Measurements from ENCODE around the gene DICER1. TPM values are rescaled to one million over a fixed set of nuclear protein-coding genes. Genes with fewer than 3 reads are reported as not detected.

Gene DICER1
- total and polyA plus RNA-seq, 12 donors: 7.1 to 81.5 (median 32.1) TPM

DNA sequence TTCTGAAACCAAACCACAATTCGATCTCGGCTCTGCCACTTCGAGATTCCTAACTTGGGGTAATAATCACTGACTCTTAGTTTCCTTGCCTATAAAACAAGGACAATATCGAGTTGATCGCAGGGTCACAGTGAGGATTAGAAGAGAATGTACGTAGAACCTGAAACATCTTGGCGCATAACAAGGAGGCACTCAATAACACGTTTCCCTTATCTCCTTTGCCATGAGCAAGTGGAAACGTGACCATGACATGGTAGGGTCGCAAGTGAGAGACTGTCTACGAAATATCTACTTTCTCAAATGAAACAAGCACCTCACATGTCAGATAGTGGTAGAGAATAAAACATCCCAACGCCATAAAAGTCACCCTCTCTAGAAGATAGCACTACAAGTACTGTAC is 2.3 kb downstream of the DICER1 start:
- intact Hi-C loops (cut with DNase I): no loop called here
- Histone ChIP-seq H3K27ac (no peak overlapping the region), H3K36me3 (replicated peaks in 1 of 2) (no peaks in the 10 kb centered on the region), H3K9me3 (replicated peaks in 1 of 3) (no peaks in the 10 kb centered on the region), H3K4me3 (no peak overlapping the region), H3K4me1 (replicated peaks in 1 of 2) (peaks cover 11 to 55% of the 10 kb centered on the region in 2 donors), H3K27me3 (no peaks in the 10 kb centered on the region)
- no peak for DNase-seq
- 83 to 86% (median 84%) methylated on average over 12 of the region's 12 CpGs for WGBS, 4 donors
- TF ChIP-seq CTCF (IDR thresholded peaks at IDR 0.05) (no peak), POLR2A (IDR thresholded peaks at IDR 0.05) (no peak)

DNA sequence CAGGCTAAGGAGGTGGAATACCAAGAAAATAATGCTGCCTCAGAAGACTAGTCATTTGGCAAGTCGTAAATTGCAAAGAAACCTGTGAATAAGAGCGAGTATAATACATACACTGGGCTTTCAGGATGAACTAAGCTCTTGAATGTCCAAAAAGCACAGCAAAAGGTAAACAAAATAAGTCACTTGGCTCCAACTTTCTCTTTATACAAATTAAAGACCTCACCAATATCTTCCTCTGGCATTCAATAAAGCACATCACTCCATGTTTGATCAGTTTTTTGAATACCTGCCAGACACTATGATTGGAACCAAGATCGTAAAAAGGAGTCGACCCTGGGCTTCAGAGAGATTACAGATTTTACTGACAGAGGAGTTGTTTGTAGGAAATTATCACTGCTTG is 3.5 kb downstream of the DICER1 start:
- Histone ChIP-seq H3K4me3 (no peak overlapping the region), H3K9me3 (replicated peaks in 1 of 3) (no peaks in the 10 kb centered on the region), H3K4me1 (replicated peaks in 1 of 2) (peaks cover 15 to 64% of the 10 kb centered on the region in 2 donors), H3K36me3 (replicated peaks in 1 of 2) (no peaks in the 10 kb centered on the region), H3K27me3 (no peaks in the 10 kb centered on the region), H3K27ac (peak overlapping the region in 1 of 5 donors; percentile 22)
- no peak for TF ChIP-seq POLR2A (IDR thresholded peaks at IDR 0.05)
- TF ChIP-seq CTCF (IDR thresholded peaks at IDR 0.05): no peak
- no peak for DNase-seq
- WGBS, 4 donors: 44 to 57% (median 49%) methylated on average over 4 of the region's 4 CpGs
- intact Hi-C loops (cut with DNase I): no loop called here

DNA sequence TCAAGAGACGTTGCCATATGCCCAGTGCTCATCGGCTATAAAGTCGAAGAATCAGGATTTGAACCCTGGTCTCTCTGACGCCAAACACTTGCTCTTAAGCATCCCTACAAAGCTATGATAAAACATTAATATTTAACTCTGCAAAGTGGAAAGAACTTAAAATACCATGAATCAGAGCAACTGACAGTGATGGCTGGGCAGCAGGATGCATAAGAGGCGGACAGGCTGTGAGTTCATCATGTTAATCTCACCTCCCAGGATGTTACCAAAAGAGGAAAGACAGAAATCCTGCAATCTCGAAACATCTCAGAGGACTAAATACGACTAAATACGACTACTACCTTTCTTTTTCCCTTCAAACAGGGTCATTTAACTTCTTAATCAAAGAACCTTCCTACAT is 5.8 kb downstream of the DICER1 start:
- H3K4me1 ChIP-seq (replicated peaks in 1 of 2): peaks cover 10 to 65% of the 10 kb centered on the region in 2 donors
- intact Hi-C loops (cut with DNase I): no loop called here
- no peak overlapping the region for H3K27ac ChIP-seq
- H3K9me3 ChIP-seq (replicated peaks in 1 of 3): no peaks in the 10 kb centered on the region
- TF ChIP-seq POLR2A (IDR thresholded peaks at IDR 0.05) (no peak), CTCF (IDR thresholded peaks at IDR 0.05) (no peak)
- no peaks in the 10 kb centered on the region for H3K27me3 ChIP-seq
- 79 to 83% (median 83%) methylated on average over 8 of the region's 8 CpGs for WGBS, 4 donors
- DNase-seq: no peak
- no peak overlapping the region for H3K4me3 ChIP-seq
- H3K36me3 ChIP-seq (replicated peaks in 1 of 2): no peaks in the 10 kb centered on the region

GRCh38 chr14:95150910-95151309 is 6.4 kb downstream of the DICER1 start:
- Histone ChIP-seq H3K9me3 (replicated peaks in 1 of 3) (no peaks in the 10 kb centered on the region), H3K27ac (no peak overlapping the region), H3K4me3 (no peak overlapping the region), H3K27me3 (no peaks in the 10 kb centered on the region), H3K36me3 (replicated peaks in 1 of 2) (no peaks in the 10 kb centered on the region), H3K4me1 (replicated peaks in 1 of 2) (peaks cover 5 to 69% of the 10 kb centered on the region in 2 donors)
- DNase-seq: no peak
- 78 to 84% (median 79%) methylated on average over 2 of the region's 2 CpGs for WGBS, 4 donors
- TF ChIP-seq POLR2A (IDR thresholded peaks at IDR 0.05) (no peak), CTCF (IDR thresholded peaks at IDR 0.05) (no peak)
- intact Hi-C loops (cut with DNase I): no loop called here

All from adrenal gland (tissue), 12 donors.